HG03095 (cell line): ENCODE data around the gene MORF4L1.
"Not testable (repeated sequence)": the region's sequence is repeated elsewhere in the genome, so short reads cannot be mapped to it uniquely, and the experiment has no call there.

ENCODE experiments used
- ATAC-seq: cut with Tn5 transposase; IDR thresholded peaks from one replicate; pipeline ENCODE4 v1.9.1; 2021; ENCODE audit warnings: moderate library complexity; ENCODE audit not compliant: unreplicated experiment

Gene MORF4L1

DNA sequence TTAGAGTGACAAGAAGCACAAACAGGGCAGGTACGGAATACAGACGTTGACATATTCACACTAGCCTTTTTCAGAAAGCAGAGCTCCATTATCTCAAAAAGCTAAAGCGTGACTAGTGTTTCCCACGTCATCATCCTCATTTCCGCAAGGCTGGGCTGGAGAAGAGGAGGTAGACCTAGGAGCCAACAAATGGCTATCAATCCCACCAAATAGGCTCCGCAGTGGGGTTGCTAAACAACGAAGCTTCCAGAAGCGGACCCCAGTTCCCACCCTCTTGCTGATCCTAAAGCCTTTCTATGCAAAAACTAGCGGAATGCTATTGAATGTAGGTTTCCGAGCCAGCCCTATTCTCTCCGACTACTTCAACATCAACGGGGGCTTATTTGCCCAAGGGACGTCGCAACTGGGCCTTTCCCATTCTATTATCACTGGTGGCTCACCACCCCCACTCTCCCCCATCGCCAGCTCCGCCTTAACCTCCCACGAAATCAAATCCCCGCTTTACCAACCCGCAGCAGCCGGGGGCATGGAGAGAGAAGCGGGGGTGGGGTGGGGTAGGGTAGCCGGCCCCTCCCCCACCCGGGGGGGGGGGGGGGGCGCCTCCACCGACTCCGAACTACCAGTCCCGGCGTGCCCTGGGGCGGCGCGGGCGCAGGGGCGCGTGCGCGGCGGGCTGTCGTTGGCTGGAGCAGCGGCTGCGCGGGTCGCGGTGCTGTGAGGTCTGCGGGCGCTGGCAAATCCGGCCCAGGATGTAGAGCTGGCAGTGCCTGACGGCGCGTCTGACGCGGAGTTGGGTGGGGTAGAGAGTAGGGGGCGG lies at the start of gene MORF4L1:
Gene MORF4L1, plus strand, starts transcription at position 736 of the 817 bp plus-strand sequence. CDS start 128 bp downstream, outside the sequence.
- peak; percentile 82 for ATAC-seq

DNA sequence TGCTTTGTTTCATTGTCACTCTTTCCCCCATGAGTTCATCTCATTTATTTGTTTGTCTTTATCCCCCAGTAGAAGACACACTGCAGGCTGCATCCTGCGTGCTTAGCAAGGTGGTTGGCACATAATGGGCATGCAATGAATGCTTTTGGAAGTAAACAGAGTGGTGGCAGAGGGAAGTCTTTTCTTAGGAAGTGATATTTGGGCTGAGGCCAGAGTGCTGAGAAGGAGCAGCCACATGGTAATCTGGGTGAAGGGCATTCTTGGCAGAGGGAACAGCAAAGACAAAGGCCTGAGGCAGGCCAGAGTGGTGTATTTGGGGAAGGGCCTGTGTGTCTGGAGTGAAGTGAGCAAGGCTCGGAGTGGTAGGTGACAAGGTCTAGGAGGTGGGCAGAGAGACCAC lies 43.8 kb upstream of the MORF4L1 start:
- ATAC-seq = no peak

DNA sequence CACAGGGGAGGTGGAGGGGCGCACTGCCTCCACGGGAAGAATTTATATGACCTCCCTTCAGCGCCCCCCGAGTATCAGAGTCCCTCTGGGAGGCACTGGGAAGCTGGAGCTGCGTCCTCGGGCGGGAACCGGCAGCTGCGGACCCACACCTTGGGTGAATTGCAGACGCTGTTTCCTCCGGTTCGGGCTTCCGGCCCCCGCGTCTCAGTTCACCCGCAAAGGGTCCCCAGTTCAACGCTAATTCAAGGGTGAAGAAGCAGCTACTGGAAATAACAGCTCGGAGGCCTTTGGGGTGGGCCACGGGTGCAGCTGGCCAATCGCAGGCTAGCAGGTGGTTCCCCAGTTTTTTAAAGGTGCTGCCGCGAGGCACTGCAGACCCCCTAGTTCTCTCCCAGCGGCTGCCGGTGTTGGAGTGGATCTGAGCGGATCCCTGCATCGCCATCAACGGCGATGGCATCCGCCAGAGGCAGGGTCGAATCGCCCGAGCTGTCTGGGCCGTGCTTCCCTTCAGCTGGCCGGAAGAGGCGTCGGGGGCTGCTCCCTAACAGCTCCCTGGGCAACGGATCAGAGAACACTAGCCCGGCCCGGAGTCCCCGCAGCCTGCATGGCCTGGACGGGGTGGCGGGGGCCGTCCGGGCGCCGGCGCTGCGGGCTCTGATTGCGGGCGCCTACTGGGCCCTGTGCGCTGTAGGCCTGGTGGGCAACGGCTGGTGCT lies 42.0 kb upstream of the MORF4L1 start:
- ATAC-seq = no peak

DNA sequence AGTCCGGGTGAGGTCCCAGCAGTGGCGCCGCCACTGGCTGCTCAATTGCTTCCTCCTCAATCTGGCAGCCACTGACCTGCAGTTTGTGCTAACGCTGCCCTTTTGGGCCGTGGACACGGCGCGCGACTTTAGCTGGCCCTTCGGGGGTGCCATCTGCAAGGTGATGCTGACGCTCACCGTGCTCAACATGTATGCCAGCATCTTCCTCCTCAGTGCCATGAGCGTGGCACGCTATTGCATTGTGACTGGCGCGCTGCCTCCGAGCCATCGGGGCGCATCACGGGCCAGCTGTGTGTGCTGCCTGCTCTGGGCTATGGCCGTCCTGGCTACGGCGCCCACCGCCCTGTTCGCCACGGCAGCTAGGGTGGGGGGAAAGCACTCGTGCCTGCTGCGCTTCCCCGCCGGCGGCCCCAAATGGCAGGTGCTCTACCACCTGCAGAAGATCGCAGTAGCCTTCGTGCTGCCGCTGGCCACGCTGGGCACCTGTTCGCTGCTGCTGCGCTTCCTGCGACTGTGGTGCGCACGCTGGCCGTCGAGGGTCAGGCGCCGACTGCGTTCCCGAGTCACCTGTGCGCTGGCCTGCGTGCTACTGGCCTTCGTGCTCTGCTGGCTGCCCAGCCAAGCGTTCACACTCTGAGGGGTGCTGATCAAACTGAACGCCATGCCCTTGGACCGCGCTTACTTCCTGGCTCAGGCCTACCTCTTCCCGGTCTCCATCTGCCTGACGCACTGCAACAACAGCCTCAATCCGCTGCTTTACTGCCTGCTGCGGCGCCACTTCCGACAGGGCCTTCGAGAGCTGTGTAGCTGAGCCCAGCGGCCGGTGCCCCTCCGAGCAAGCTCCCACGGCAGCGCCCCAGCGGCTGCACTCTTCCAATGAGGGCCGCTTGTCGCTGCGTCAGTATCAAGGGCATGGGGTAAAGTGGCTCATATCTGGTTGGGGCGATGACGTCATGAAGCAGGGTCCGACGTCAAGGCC lies 41.2 kb upstream of the MORF4L1 start:
- ATAC-seq = no peak

DNA sequence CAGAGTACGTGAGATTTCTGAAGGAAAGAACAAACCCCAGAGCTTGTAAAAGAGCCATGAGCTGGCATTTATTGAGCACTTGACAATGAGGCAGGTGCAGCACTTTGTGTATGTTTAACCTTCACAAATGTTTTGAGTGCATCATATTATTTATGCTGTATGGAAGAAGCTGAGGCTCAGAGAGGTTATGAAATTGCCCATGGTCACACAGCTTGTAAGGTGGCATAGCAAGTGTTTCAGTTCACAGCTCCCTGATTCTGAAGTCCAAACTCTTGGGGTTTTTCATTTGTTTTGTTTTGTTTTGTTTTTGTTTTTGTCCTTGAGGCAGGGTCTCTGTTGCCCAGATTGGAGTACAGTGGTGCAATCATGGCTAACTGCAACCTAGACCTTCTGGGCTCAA lies 36.4 kb upstream of the MORF4L1 start:
- ATAC-seq = no peak

DNA sequence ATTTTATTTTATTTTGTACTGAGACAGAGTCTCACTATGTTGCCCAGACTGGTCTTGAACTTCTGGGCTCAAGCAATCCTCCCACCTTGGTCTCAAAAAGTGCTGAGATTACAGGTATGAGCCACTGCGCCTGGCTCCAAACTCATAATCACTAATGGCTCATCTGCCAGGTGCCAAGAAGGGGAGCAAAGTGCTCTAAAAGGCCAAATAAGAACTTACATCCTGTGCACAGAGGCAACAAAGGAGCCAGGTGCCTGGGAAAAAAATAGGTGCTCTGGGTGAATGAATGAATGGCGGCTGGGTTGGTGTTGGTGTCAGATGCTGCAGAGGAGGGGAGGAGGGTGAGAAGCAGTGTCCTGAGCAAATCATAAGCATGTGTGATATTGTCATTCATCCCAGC lies 35.6 kb upstream of the MORF4L1 start:
- ATAC-seq = no peak

GRCh38 chr15:78837543-78837942 lies 35.1 kb upstream of the MORF4L1 start:
- ATAC-seq = no peak

- no peak for ATAC-seq
Measured at GRCh38 chr15:78838489-78838888, 34.2 kb upstream of the MORF4L1 start.

GRCh38 chr15:78839151-78839550 lies 33.5 kb upstream of the MORF4L1 start:
- not testable (repeated sequence) for ATAC-seq

- ATAC-seq = no peak
Measured at GRCh38 chr15:78840661-78841375, 31.9 kb upstream of the MORF4L1 start.

- peak; percentile 4 for ATAC-seq
Measured at GRCh38 chr15:78841376-78841706, 31.3 kb upstream of the MORF4L1 start.

- peak; percentile 3 for ATAC-seq
Measured at GRCh38 chr15:78841891-78842290, 30.8 kb upstream of the MORF4L1 start.

GRCh38 chr15:78842519-78842918 lies 30.2 kb upstream of the MORF4L1 start:
- peak; percentile 65 for ATAC-seq

DNA sequence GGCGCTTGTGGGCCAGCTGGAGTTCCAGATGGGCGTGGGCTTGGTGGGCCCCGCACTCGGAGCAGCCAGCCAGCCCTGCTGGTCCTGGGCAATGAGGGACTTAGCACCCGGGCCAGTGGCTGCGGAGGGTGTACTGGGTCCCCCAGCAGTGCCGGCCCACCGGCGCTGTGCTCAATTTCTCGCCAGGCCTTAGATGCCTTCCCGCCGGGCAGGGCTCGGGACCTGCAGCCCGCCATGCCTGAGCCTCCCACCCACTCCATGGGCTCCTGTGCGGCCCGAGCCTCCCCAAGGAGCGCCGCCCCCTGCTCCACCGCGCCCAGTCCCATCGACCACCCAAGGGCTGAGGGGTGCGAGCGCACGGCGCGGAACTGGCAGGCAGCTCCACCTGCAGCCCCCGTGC lies 25.8 kb upstream of the MORF4L1 start:
- ATAC-seq = not testable (repeated sequence)

GRCh38 chr15:78847387-78847906 lies 25.2 kb upstream of the MORF4L1 start:
- ATAC-seq = not testable (repeated sequence)

DNA sequence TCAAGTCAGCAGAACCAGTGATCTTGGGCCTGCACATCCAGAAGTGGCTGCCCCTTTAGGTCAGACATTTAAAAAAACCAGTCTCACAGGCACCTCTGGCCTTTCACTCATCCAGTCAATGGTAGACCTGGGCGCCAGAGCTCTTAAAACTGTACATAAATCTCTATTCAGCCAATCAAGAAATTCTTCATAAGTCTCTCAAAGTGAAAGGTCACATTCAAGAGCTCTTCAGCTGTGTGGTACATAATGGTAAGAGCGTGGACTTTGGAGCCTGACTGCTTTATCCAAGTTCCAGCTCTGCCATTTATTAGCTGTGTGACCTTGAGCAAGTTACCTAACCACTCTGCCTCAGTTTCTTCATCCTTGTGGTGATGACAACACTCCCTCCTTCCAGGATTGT lies 22.3 kb upstream of the MORF4L1 start:
- ATAC-seq = no peak

DNA sequence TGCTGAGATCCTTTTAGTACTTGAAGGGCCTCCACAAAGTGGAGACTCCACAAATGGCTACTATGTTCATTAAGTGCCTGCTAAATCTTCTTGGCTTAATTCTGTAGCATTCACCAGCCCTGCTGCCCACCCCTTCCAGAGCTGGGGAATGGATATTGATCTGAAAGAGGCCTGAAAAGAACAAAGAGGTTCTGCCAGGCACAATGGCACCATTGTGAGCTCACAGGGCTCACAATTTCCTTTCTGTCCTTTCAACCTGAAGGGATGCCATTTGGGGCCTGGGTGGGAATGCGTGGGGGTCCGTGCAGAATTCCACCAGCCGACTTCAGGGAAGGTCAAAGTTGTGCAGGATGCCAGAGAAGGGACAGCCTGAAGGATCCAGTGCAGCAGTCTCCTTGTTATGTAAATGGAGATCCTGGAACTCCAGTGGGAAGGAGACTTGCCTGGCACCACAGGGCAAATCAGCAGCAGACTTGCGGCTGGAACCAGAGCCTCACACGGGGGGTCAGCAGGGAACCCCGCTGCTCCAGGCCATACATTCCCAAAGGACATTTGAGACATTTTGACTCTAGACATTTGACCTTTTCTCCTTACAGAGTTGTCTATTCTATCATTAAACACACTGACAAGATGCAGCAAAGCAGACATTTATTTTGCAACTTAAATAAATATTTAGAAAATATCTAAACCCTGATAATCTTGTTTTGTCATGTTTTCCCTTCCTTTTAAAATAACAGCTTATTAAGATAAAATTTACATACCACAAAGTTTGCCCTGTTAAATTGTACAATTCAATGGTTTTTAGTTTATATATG lies 21.5 kb upstream of the MORF4L1 start:
- no peak for ATAC-seq

- ATAC-seq = no peak
Measured at GRCh38 chr15:78853500-78853899, 19.2 kb upstream of the MORF4L1 start.

GRCh38 chr15:78854833-78855372 lies 17.8 kb upstream of the MORF4L1 start:
- ATAC-seq = no peak
